ENCODE results near the gene ARHGAP1. TPM values are rescaled to one million over a fixed set of nuclear protein-coding genes. Genes with fewer than 3 reads are reported as not detected.

ARHGAP1 gene
- 28.9 and 40.9 TPM in 2 replicates for polyA plus RNA-seq (2011; rRNA removed)
- polyA minus RNA-seq (2011; rRNA and poly(A)+ RNA removed) = 117 and 163 TPM in 2 replicates

GRCh38 chr11:46700241-46701077 lies at the start of gene ARHGAP1, which contains the start of gene ZNF408:
Gene ARHGAP1 (minus strand): TSS chr11:46700619. CDS start chr11:46696107, 4,512 bp downstream.
Gene ZNF408 (plus strand): TSS chr11:46701031. CDS start chr11:46701048, 17 bp downstream.
- TF ChIP-seq, protein P1, sequence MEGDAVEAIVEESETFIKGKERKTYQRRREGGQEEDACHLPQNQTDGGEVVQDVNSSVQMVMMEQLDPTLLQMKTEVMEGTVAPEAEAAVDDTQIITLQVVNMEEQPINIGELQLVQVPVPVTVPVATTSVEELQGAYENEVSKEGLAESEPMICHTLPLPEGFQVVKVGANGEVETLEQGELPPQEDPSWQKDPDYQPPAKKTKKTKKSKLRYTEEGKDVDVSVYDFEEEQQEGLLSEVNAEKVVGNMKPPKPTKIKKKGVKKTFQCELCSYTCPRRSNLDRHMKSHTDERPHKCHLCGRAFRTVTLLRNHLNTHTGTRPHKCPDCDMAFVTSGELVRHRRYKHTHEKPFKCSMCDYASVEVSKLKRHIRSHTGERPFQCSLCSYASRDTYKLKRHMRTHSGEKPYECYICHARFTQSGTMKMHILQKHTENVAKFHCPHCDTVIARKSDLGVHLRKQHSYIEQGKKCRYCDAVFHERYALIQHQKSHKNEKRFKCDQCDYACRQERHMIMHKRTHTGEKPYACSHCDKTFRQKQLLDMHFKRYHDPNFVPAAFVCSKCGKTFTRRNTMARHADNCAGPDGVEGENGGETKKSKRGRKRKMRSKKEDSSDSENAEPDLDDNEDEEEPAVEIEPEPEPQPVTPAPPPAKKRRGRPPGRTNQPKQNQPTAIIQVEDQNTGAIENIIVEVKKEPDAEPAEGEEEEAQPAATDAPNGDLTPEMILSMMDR (IDR thresholded peaks at IDR 0.05; ENCODE audit: insufficient read depth, low read depth, low read length) = no peak
- no peaks in the 10 kb centered on the region for H3K27me3 ChIP-seq (ENCODE audit: control insufficient read depth, insufficient read depth, low read length)
- peak within 1 kb of the TSS; percentile 92 for H3K4me3 ChIP-seq (ENCODE audit: low read depth, low read length)
- POLR2A ChIA-PET = interaction anchor here (1.5 kb wide), 1 partner anchor 11 kb away, joined by 3 read pairs; no protein-coding TSS in a partner anchor
- peaks cover 31% of the 10 kb centered on the region for H3K36me3 ChIP-seq (ENCODE audit: control insufficient read depth, insufficient read depth, low read length)
- CTCF ChIA-PET = interaction anchor here (1.1 kb wide), 1 partner anchor 11 kb away, joined by 3 read pairs; no protein-coding TSS in a partner anchor
- peak; percentile 87 for DNase-seq (ENCODE audit: low read depth)

DNA sequence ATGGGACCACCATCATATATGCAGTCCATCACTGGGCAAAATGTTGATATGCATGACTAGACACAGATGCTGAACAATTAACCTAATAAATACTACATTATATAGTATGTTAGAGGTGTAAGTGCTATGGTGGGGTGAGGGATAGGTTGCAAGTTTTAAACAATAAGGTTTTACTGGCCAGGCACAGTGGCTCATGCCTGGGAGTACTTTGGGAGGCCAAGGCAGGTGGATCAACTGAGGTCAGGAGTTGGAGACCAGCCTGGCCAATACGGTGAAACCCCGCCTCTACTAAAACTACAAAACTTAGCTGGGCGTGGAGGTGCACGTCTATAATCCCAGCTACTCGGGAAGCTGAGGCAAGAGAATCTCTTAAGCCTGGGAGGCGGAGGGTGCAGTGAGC lies 46.7 kb upstream of the ARHGAP1 start:
- TF ChIP-seq, protein P1 (IDR thresholded peaks at IDR 0.05; ENCODE audit: insufficient read depth, low read depth, low read length) = no peak
- POLR2A ChIA-PET = no interaction called here
- H3K36me3 ChIP-seq (ENCODE audit: control insufficient read depth, insufficient read depth, low read length) = peaks cover 20% of the 10 kb centered on the region
- CTCF ChIA-PET = interaction anchor here (1.0 kb wide), 1 partner anchor 9 kb away, joined by 3 read pairs; no protein-coding TSS in a partner anchor
- DNase-seq (ENCODE audit: low read depth) = no peak
- no peak overlapping the region for H3K4me3 ChIP-seq (ENCODE audit: low read depth, low read length)
- H3K27me3 ChIP-seq (ENCODE audit: control insufficient read depth, insufficient read depth, low read length) = no peaks in the 10 kb centered on the region

GRCh38 chr11:46745995-46746394 lies 45.6 kb upstream of the ARHGAP1 start:
- TF ChIP-seq, protein P1 (IDR thresholded peaks at IDR 0.05; ENCODE audit: insufficient read depth, low read depth, low read length) = no peak
- H3K27me3 ChIP-seq (ENCODE audit: control insufficient read depth, insufficient read depth, low read length) = no peaks in the 10 kb centered on the region
- DNase-seq (ENCODE audit: low read depth) = no peak
- POLR2A ChIA-PET = no interaction called here
- CTCF ChIA-PET = no interaction called here
- H3K4me3 ChIP-seq (ENCODE audit: low read depth, low read length) = no peak overlapping the region
- peaks cover 19% of the 10 kb centered on the region for H3K36me3 ChIP-seq (ENCODE audit: control insufficient read depth, insufficient read depth, low read length)

DNA sequence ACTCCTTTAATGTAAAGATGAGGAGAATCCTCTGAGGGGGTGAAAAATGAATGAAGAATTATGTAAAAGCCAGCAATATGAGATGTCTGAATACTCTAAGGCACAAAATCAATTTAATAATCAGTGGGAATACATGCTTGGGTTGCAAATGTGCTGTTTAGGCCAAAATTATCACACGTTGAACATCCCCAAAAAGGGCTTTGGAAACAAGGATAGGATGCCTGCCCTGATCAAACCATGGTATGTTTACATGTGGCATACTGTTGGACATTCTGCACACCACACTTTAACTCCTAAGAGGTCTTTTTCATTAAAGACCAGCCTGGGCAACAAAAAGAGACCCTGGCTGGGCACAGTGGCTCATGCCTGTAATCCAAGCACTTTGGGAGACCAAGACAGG lies 44.9 kb upstream of the ARHGAP1 start:
- POLR2A ChIA-PET = no interaction called here
- Histone ChIP-seq H3K4me3 (ENCODE audit: low read depth, low read length) (no peak overlapping the region), H3K27me3 (ENCODE audit: control insufficient read depth, insufficient read depth, low read length) (no peaks in the 10 kb centered on the region), H3K36me3 (ENCODE audit: control insufficient read depth, insufficient read depth, low read length) (peaks cover 19% of the 10 kb centered on the region)
- CTCF ChIA-PET = no interaction called here
- DNase-seq (ENCODE audit: low read depth) = no peak
- TF ChIP-seq, protein P1 (IDR thresholded peaks at IDR 0.05; ENCODE audit: insufficient read depth, low read depth, low read length) = no peak

DNA sequence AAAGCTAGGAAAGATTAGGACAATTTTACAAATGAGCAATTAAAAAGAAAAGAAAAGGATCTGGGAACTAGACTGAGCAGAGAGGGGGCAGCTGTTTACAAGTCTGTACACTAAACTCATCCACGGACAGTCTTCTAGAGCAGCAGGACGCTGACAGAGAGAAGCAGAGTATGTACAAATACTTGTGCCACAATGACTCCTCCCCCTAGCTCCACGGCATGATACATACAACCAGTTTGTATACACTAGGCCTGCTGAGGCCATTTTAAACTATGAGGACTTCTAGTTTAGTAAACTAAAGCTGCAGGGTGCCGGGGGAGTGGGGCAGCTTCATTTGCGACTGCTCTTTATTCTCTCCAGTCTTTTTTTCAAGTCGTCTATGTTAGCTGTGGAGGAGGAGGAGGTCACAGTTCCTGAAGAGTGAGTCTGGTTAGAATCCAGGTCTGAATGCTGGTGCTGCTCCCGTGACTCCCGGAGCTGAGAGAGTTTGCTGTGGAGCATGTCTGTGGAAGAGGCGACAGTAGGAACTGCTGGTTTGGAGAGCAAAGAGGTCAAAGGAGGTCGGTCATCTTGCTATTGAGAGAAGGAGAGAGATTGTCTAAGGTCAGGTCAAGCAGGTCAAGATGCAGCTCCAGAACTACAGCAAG lies 43.4 kb upstream of the ARHGAP1 start:
- CTCF ChIA-PET = interaction anchor here (0.5 to 1.2 kb wide), 2 partner anchors 8 to 43 kb away, joined by 5 to 6 read pairs; no protein-coding TSS in a partner anchor
- Histone ChIP-seq H3K4me3 (ENCODE audit: low read depth, low read length) (no peak overlapping the region), H3K36me3 (ENCODE audit: control insufficient read depth, insufficient read depth, low read length) (peaks cover 18% of the 10 kb centered on the region), H3K27me3 (ENCODE audit: control insufficient read depth, insufficient read depth, low read length) (no peaks in the 10 kb centered on the region)
- DNase-seq (ENCODE audit: low read depth) = no peak
- TF ChIP-seq, protein P1 (IDR thresholded peaks at IDR 0.05; ENCODE audit: insufficient read depth, low read depth, low read length) = no peak
- POLR2A ChIA-PET = no interaction called here

Data from BJ (cell line).